HCT116 (cell line): Measurements from ENCODE around the gene RPS16. TPM values are rescaled to one million over a fixed set of nuclear protein-coding genes. Genes with fewer than 3 reads are reported as not detected.

Experiments
- ATAC-seq: fragments of 200-7000 bp; cut with Tn5 transposase; 2 replicates; pipeline ENCODE4 v1.9.1; 2020; ENCODE audit warnings: mild to moderate bottlenecking, moderate library complexity
- BruUV-seq: library from RNA; stranded (reverse); fragments of 400-500 nt; replicated peaks from 2 replicates; lab custom pipeline; 2021; lab: Mats Ljungman, UMichigan
- CTCF ChIA-PET: fragments of 300-600 bp; sonication (Branson Sonifier 250); formaldehyde crosslinking; loops from one replicate; lab custom pipeline; 2021; ENCODE audit warnings: antibody characterized with exemption; lab: Charles Lee
- POLR2A ChIA-PET: fragments of 300-600, 350-600 bp; sonication (Branson Sonifier 250); formaldehyde crosslinking; loops from one replicate; lab custom pipeline; 2021; ENCODE audit warnings: antibody characterized with exemption; lab: Charles Lee
- RAD21 ChIA-PET, 2 experiments: fragments of 300-600 bp; sonication (Branson Sonifier 250); formaldehyde crosslinking; loops; one replicate each; lab custom pipeline; 2023; ENCODE audit warnings: low total read pairs in 2 of 2; ENCODE audit not compliant: uncharacterized antibody in 2 of 2, unreplicated experiment in 2 of 2, low non-redundant PET in 1 of 2; lab: Charles Lee
- DNase-seq: peaks from one replicate; pipeline ENCODE4 v3.0.0-alpha.2; 2010; ENCODE audit warnings: low read depth, low spot score
- H2AFZ ChIP-seq: fragments of 200-600 bp; shearing (Covaris generic), sonication (generic); 2 replicates; pipeline ENCODE4 v1.6.1; 2017; ENCODE audit warnings: low read depth, mixed run types, mixed read lengths, antibody characterized with exemption, low read length; ENCODE audit not compliant: poor library complexity, severe bottlenecking
- H3K27ac ChIP-seq: 2 replicates; pipeline ENCODE4 v1.5.1; 2012; ENCODE audit warnings: low read depth, low read length
- H3K27me3 ChIP-seq: fragments of 200-600 bp; sonication (generic); 2 replicates; pipeline ENCODE4 v1.6.1; 2016; ENCODE audit warnings: mixed run types, low read length, mixed read lengths; ENCODE audit not compliant: insufficient read depth
- H3K36me3 ChIP-seq, 2 experiments: fragments of 200-500 bp in 1 of 2; fragments of 200-600 bp in 1 of 2; sonication (Bioruptor generic) in 1 of 2; sonication (generic) in 1 of 2; 2 replicates each; pipeline versions ENCODE4 v1.5.1 to v1.6.1; 2014 to 2016; ENCODE audit warnings: low read length in 2 of 2, inconsistent platforms in 1 of 2, mixed read lengths in 1 of 2, mixed run types in 1 of 2; ENCODE audit not compliant: insufficient read depth in 2 of 2, control insufficient read depth in 1 of 2
- H3K4me1 ChIP-seq, 2 experiments: fragments of 200-600 bp in 1 of 2; sonication (generic) in 1 of 2; 2 replicates each; pipeline versions ENCODE4 v1.5.1 to v1.6.1; 2012 to 2017; ENCODE audit warnings: low read length in 2 of 2, inconsistent platforms in 1 of 2, mild to moderate bottlenecking in 1 of 2, mixed read lengths in 1 of 2, mixed run types in 1 of 2, moderate library complexity in 1 of 2; ENCODE audit not compliant: insufficient read depth in 2 of 2, control insufficient read depth in 1 of 2
- H3K4me2 ChIP-seq: fragments of 200-600 bp; sonication (generic); 2 replicates; pipeline ENCODE4 v1.6.1; 2017; ENCODE audit warnings: mixed run types, low read length, mixed read lengths
- H3K4me3 ChIP-seq, 2 experiments: fragments of 200-600 bp in 1 of 2; sonication (generic) in 1 of 2; replicated peaks in 1 of 2; 2 replicates each; pipeline ENCODE4 v1.5.1; 2011 to 2016; ENCODE audit warnings: low read length in 2 of 2, control low read depth in 1 of 2, low read depth in 1 of 2, mild to moderate bottlenecking in 1 of 2, mixed read lengths in 1 of 2, mixed run types in 1 of 2
- H3K79me2 ChIP-seq: fragments of 200-600 bp; sonication (generic); 2 replicates; pipeline ENCODE4 v1.6.1; 2017; ENCODE audit warnings: mild to moderate bottlenecking, mixed run types, low read length, moderate library complexity, mixed read lengths; ENCODE audit not compliant: insufficient read depth
- H3K9ac ChIP-seq: fragments of 200-600 bp; sonication (generic); 2 replicates; pipeline ENCODE4 v1.6.1; 2016; ENCODE audit warnings: low read length, mixed read lengths
- H3K9me2 ChIP-seq: fragments of 200-600 bp; sonication (generic), shearing (Covaris generic); 2 replicates; pipeline ENCODE4 v1.6.1; 2017; ENCODE audit warnings: mixed run types, mild to moderate bottlenecking, moderate library complexity; ENCODE audit not compliant: insufficient read depth
- H3K9me3 ChIP-seq, 2 experiments: fragments of 200-500 bp in 1 of 2; fragments of 200-600 bp in 1 of 2; sonication (Bioruptor generic) in 1 of 2; sonication (generic) in 1 of 2; 2 replicates each; pipeline ENCODE4 v1.6.1; 2014 to 2017; ENCODE audit warnings: low read length in 2 of 2, mixed read lengths in 2 of 2, inconsistent platforms in 1 of 2, low read depth in 1 of 2, mild to moderate bottlenecking in 1 of 2, mixed run types in 1 of 2, moderate library complexity in 1 of 2; ENCODE audit not compliant: control insufficient read depth in 1 of 2, insufficient read depth in 1 of 2
- H4K20me1 ChIP-seq: fragments of 200-600 bp; sonication (generic), shearing (Covaris generic); 2 replicates; pipeline ENCODE4 v1.6.1; 2017; ENCODE audit warnings: mixed run types, mild to moderate bottlenecking, moderate library complexity; ENCODE audit not compliant: insufficient read depth
- EZH2phosphoT487 ChIP-seq: fragments of 200-600 bp; IDR thresholded peaks from 2 replicates; pipeline ENCODE4 v1.6.1; 2018; ENCODE audit warnings: antibody characterized with exemption, borderline replicate concordance
- POLR2AphosphoS5 ChIP-seq: IDR thresholded peaks from 2 replicates; pipeline ENCODE4 v1.6.1; 2011; ENCODE audit warnings: mild to moderate bottlenecking, low read depth, low read length, moderate library complexity
- REST ChIP-seq: IDR thresholded peaks from 2 replicates; pipeline ENCODE4 v1.6.1; 2012; ENCODE audit warnings: low read depth
- SIN3A ChIP-seq: IDR thresholded peaks from 2 replicates; pipeline ENCODE4 v1.6.1; 2012; ENCODE audit warnings: low read depth
- SRF ChIP-seq: IDR thresholded peaks from 2 replicates; pipeline ENCODE4 v1.6.1; 2012; ENCODE audit warnings: low read depth
- ZFX ChIP-seq: fragments of 450-650 bp; IDR thresholded peaks from 2 replicates; pipeline ENCODE4 v1.6.1; 2017
- intact Hi-C: fragments of 100-400 bp; cut with micrococcal nuclease; formaldehyde crosslinking; loops from 2 replicates; pipeline ENCODE4 v1.10.0; 2022
- total RNA-seq: library from RNA; stranded (reverse); gene quantifications from one replicate; pipeline ENCODE4 v1.2.1, GENCODE V29; 2021; ENCODE audit not compliant: unreplicated experiment
- TF ChIP-seq, protein P1 (sequence below): IDR thresholded peaks from 2 replicates; pipeline ENCODE4 v1.6.1; 2012
- TF ChIP-seq, protein P2 (sequence below): IDR thresholded peaks from 2 replicates; pipeline ENCODE4 v1.6.1; 2012

The RPS16 gene
- total RNA-seq, 1 experiment from 2014 or later, result 3,365 TPM

- TF ChIP-seq REST, result no peak
- TF ChIP-seq EZH2phosphoT487, result no peak
- TF ChIP-seq, protein P1, sequence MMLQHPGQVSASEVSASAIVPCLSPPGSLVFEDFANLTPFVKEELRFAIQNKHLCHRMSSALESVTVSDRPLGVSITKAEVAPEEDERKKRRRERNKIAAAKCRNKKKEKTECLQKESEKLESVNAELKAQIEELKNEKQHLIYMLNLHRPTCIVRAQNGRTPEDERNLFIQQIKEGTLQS, result no peak
Measured at GRCh38 chr19:39390751-39391437, 44.9 kb downstream of the RPS16 start, which contains the start of the genes MED29 and PAF1 (continued).

DNA sequence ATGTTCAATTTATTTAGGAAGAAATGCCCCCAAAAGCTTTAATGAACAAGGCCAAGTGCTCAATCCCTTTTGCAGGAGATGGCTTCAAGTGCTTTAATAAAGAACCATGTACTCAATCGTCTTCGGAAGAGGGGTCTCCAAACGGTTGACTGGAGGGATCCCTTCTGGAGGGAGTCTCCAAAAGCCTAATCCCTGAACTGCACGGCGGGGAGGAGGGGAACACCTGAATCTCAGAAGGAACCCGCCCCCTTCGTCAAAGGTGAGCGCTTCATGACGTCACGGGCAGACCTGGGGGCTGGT, 45.3 kb downstream of the RPS16 start:
- intact Hi-C loops, result loop anchor here (2.0 to 5.0 kb wide), 2 partner anchors 40 to 178 kb away; no protein-coding TSS in a partner anchor
- peak overlapping the region; percentile 90 for H3K9ac ChIP-seq
- CTCF ChIA-PET, result interaction anchor here (1.1 to 2.2 kb wide), 4 partner anchors 21 to 42 kb away, joined by 3 to 8 read pairs (median 4); partner anchors contain the start of gene PLEKHG2
- H3K79me2 ChIP-seq, result peaks cover 39% of the 10 kb centered on the region
- TF ChIP-seq POLR2AphosphoS5, result no peak
- no peak for TF ChIP-seq SRF
- TF ChIP-seq, protein P2, sequence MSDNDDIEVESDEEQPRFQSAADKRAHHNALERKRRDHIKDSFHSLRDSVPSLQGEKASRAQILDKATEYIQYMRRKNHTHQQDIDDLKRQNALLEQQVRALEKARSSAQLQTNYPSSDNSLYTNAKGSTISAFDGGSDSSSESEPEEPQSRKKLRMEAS, result no peak
- no peak for TF ChIP-seq ZFX
- TF ChIP-seq SIN3A, result no peak
- peak overlapping the region; percentile 96 for H3K27ac ChIP-seq
- BruUV-seq, result TSS peak; percentile 61
- DNase-seq (peak; percentile 84), ATAC-seq (peak; percentile 56)
- POLR2A ChIA-PET, result interaction anchor here (0.6 to 2.2 kb wide), 14 partner anchors 11 to 1448 kb away, joined by 3 to 39 read pairs (median 6); partner anchors contain the start of genes RPS16, SAMD4B, SUPT5H and ZFP36
- H2AFZ ChIP-seq, result no peak overlapping the region
- RAD21 ChIA-PET, result no interaction called here
- H4K20me1 ChIP-seq, result no peaks in the 10 kb centered on the region
- H3K4me1 ChIP-seq, result peaks cover 14% of the 10 kb centered on the region in 2 experiments
- peak overlapping the region; percentile 76 for H3K4me2 ChIP-seq
- H3K9me2 ChIP-seq, result no peaks in the 10 kb centered on the region
- H3K9me3 ChIP-seq, result no peaks in the 10 kb centered on the region
- H3K36me3 ChIP-seq, result peaks cover 25 to 39% of the 10 kb centered on the region in 2 experiments; a peak in 3 of 4 replicates
- no peaks in the 10 kb centered on the region for H3K27me3 ChIP-seq
- H3K4me3 ChIP-seq, result peak overlapping the region; percentile 91 to 100
